ENCODE measurements around the gene SCO1. TPM values are rescaled to one million over a fixed set of nuclear protein-coding genes. Genes with fewer than 3 reads are reported as not detected.
"Not testable (repeated sequence)": the region's sequence is repeated elsewhere in the genome, so short reads cannot be mapped to it uniquely, and the experiment has no call there.

The SCO1 gene
- total and polyA plus RNA-seq, 2 of the 4 experiments (the other 2 are of a cell fraction), result 17.0 to 21.7 TPM

- H3K36me3 ChIP-seq (ENCODE audit: control insufficient read depth, insufficient read depth, low read length); H3K9me3 ChIP-seq (ENCODE audit: control insufficient read depth, insufficient read depth, low read length); DNase-seq; H4K8ac ChIP-seq (ENCODE audit: low read depth in 2 of 2, low read length in 2 of 2); H4K5ac ChIP-seq (ENCODE audit: low read depth, low read length); H2BK15ac ChIP-seq (ENCODE audit: low read depth, low read length); H3K27me3 ChIP-seq (ENCODE audit: control insufficient read depth, insufficient read depth, low read length); H2AK9ac ChIP-seq (replicated peaks; ENCODE audit: low read depth, low read length, poor library complexity); BruUV-seq (replicated peaks); H3K4ac ChIP-seq (ENCODE audit: low read depth, low read length); H4K91ac ChIP-seq (ENCODE audit: insufficient read depth, low read depth, low read length); H2AK5ac ChIP-seq (ENCODE audit: low read depth, low read length); H3K9ac ChIP-seq (ENCODE audit: low read depth, low read length); H2BK5ac ChIP-seq (ENCODE audit: low read depth, low read length, poor library complexity, severe bottlenecking); H3K23ac ChIP-seq (ENCODE audit: low read depth, low read length); H3K18ac ChIP-seq (ENCODE audit: low read depth, low read length); H3K4me3 ChIP-seq (ENCODE audit: insufficient read depth, low read depth, low read length); intact Hi-C loops (cut with micrococcal nuclease); H2BK20ac ChIP-seq (ENCODE audit: low read depth, low read length); CTCF ChIA-PET; H2AFZ ChIP-seq (replicated peaks; ENCODE audit: low read length, poor library complexity); POLR2A ChIA-PET (ENCODE audit: unreplicated experiment); H3K14ac ChIP-seq (replicated peaks; ENCODE audit: low read depth, low read length); H3K9me1 ChIP-seq (ENCODE audit: insufficient read depth, low read length); H3K56ac ChIP-seq (ENCODE audit: extremely low read depth, insufficient read depth, low read length); ATAC-seq (ENCODE audit: low read depth); H4K20me1 ChIP-seq (ENCODE audit: insufficient read depth, low read length); dilution Hi-C loops (cut with HindIII; ENCODE audit: low sequenced_read_pairs, unreplicated experiment); H3K79me1 ChIP-seq (ENCODE audit: low read depth in 1 of 2, low read length in 2 of 2); H3K4me1 ChIP-seq (ENCODE audit: control insufficient read depth, insufficient read depth, low read length); H3K27ac ChIP-seq (ENCODE audit: insufficient read depth, low read length); H3K4me2 ChIP-seq (ENCODE audit: low read depth, low read length); H2BK120ac ChIP-seq (ENCODE audit: low read depth, low read length): not testable (repeated sequence)
- 89% methylated on average over 5 of the region's 6 CpGs; no CpG with 5 or more reads in 1 of the 2 experiments for WGBS, 2 experiments (ENCODE audit: extremely low coverage in 2 of 2, insufficient read length in 1 of 2)
- in situ Hi-C loops (cut with MboI; ENCODE audit: low sequenced_read_pairs), result loop anchor here (10.0 kb wide), 2 partner anchors 87 to 1263 kb away; partner anchors contain the start of gene ZNF18
Measured at GRCh38 chr17:10732121-10732520, 34.8 kb upstream of the SCO1 start.
